Activated CD4-positive, CD25-positive, alpha-beta regulatory T cell treated with anti-CD3 and anti-CD28 coated beads, Interleukin-2, amount 50 U/mL, for 72 hours (primary cell): ENCODE measurements around the gene MAPKBP1.

Experiments used
- DNase-seq: peaks from one replicate; pipeline ENCODE4 v3.0.0; 2021

The MAPKBP1 gene

DNA sequence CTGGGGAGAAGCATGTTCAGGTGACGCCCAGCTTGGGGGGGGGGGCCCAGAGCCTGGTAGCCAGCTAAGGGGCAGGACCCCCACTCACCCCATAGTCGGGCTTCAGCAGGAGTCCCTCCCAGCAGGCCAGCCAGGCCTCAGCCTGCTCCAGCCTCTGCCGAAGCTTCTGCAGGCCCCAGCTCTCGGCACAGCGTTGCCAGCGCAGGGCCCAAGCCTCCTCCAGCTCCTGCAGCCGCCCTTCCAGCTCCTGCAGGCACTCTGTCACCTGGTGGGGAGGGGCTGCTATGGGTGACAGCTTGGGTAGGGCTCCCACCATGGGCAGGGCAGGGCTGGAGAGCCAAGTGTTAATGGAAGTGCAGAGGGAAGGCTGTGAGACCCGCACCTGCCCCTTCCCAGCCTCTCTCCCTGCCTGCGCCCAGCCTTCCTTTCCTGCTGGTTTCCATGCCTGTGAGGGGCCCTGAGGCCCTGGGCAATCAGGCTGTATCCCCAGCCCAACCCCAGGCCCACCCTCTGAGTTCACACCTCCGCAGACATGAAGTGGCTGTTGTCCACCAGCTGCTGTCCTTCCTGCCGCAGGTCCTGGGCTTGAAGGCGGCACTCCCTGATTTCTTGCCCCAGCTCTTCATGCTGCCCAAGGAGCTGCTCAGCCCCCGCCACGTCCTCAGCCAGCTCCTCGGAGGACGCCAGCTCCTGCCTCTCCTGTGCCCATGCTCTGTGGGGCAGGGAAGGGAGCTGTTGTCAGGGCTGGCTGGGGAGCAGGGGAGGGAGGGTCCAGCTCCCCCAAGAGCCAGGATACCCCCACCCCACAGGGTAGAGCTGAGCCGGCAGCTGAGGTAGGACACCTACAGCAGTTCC lies 78.7 kb downstream of the MAPKBP1 start:
- no peak for DNase-seq

DNA sequence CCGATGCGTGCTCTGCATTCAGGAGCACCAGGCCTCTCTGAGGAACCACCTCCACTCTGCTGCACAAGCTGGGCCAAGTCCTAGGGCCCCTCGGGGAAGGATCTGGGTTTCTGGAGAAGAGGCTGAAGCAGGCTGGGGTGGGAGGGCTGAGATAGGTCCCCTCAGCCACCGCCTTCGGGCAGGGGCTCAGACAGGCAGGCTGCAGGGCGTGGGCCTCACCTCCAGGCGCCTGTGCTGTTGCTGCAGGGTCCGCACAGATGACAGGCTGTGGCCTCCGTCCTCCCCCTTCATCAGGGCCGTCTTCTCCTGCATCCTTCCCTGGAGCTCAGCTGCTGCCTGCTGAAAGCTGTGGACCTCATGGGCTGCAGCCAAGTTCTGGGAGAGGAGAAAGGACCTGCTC lies 79.5 kb downstream of the MAPKBP1 start:
- DNase-seq = no peak

- no peak for DNase-seq
These were observed 80.2 kb downstream of the MAPKBP1 start for GRCh38 chr15:41854443-41854842.

GRCh38 chr15:41855261-41855961 lies 81.1 kb downstream of the MAPKBP1 start:
- no peak for DNase-seq

- no peak for DNase-seq
These were observed 82.0 kb downstream of the MAPKBP1 start for GRCh38 chr15:41856262-41856661.

- DNase-seq = no peak
These were observed 82.4 kb downstream of the MAPKBP1 start for GRCh38 chr15:41856716-41857115.

DNA sequence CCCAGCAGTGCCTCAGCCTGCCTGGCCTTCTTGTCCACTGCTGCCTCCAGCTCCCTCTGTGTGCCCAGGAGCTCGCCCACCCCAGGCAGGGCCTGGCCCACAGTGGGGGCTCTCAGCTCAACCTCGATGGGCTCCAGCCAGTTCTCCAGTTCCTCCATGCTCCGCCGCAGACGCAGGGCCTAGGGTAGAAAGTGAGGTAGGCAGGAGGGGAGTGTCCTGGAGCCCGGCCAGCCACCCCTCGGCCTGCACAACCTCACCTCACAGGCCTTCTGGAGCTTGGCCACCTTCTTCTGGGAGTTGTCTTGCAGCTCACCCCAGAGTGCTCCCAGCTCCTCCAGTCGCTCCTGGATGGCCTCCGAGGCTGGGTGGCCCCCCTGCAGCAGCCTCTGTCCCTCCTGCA lies 83.0 kb downstream of the MAPKBP1 start:
- no peak for DNase-seq

- no peak for DNase-seq
These were observed 84.5 kb downstream of the MAPKBP1 start for GRCh38 chr15:41858756-41859155.

GRCh38 chr15:41860049-41860828 lies 86.0 kb downstream of the MAPKBP1 start:
- no peak for DNase-seq

DNA sequence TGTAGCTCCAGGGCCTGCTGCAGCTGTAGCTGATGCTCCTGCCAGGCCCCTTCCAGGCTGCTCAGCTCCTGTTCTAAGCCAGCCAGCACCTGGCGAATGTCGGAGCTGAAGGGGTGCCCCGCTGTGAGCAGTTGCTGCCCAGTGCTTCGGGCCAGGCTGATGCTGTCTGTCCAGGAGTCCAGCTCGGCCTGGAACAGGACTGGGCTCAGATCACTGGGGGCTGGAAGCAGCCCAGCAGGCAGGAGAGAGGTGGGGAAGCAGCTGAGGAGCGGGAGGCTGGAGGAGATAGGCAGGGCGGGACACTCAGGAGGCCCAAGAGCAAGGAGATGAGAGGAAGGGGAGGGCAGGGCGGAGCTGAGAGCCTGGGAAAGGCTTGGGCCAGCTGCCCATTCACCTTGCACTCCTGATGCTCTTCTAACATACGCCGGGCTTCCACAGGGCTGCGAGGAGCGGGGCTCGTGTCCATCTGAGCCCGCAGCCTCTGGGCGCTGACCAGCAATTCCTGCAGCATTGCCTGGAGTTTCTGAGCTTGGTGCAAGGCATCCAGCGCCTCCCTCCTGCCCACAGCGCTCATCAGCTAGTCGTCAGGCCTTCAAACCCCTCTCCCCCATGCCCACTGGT lies 87.6 kb downstream of the MAPKBP1 start:
- DNase-seq = no peak

- no peak for DNase-seq
These were observed 88.3 kb downstream of the MAPKBP1 start for GRCh38 chr15:41862515-41863116.

DNA sequence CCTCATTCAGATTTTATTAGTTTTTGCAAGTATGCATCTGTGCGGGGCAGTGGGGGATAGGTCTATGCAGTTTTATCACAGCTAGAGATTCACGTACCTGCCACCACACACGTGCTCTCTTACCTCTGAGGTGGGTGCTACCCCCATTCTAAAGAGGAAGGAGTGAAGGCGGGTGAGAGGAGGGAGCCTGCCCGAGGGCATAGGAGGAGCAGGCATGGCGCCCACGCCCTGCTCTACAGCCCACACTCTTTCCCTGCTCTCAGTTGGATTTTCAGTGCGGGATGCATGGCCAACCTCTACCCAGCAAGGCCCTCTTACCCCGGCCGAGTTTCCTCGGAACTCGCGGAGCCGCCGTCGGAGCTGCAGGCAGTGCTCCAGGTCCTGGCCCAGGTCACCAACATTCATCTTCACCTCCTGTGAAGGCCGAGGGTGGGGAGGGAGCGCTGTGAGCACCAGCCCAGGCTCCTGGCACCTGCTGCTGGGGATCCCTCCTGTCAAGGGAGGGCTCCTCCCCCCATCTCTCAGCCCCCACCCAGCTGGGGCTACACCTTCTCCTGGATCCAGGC lies 91.3 kb downstream of the MAPKBP1 start:
- DNase-seq = no peak

- DNase-seq = no peak
These were observed 92.0 kb downstream of the MAPKBP1 start for GRCh38 chr15:41866263-41866703.

GRCh38 chr15:41866872-41867579 lies 92.7 kb downstream of the MAPKBP1 start:
- DNase-seq = no peak

DNA sequence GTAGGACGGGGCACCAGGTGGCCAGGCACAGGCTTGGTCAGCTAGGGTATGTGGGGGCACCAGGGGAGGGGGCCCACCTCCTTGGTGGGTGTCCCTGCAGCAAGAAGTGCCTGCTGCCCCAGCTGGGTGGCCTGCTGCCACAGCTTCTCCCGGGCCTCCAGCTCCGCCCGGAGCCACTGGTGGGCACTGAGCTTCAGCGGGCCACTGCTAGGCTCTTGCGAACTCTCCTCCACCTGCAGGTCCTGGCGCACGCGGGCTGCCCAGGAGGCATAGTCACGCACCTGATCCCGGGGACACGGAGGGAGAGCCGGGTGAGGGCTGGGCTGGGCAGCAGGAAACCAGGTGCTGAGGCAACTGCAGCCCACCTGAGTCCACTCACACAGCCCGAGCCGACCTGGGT lies 94.0 kb downstream of the MAPKBP1 start:
- no peak for DNase-seq

GRCh38 chr15:41869770-41870688 lies 95.7 kb downstream of the MAPKBP1 start:
- DNase-seq = no peak

DNA sequence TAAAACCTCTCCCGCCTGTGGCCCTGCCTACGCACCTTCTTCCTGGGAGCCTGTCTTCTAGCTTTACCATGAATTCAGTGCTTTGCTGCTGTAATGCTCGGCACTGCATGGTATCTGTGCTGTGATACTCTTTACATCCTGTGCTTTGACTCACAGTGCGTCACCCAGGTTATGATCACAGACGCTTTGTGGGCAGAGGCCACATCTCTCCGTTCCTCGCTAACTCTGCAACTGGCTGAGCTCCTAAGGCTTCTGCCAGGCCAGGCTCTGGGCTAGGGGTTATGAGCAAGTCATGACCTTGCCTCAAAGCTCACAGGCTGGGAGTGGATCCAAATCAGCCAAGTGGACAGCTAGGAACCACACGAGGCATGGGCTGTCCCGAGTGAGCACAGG lies 96.4 kb downstream of the MAPKBP1 start:
- DNase-seq = no peak

DNA sequence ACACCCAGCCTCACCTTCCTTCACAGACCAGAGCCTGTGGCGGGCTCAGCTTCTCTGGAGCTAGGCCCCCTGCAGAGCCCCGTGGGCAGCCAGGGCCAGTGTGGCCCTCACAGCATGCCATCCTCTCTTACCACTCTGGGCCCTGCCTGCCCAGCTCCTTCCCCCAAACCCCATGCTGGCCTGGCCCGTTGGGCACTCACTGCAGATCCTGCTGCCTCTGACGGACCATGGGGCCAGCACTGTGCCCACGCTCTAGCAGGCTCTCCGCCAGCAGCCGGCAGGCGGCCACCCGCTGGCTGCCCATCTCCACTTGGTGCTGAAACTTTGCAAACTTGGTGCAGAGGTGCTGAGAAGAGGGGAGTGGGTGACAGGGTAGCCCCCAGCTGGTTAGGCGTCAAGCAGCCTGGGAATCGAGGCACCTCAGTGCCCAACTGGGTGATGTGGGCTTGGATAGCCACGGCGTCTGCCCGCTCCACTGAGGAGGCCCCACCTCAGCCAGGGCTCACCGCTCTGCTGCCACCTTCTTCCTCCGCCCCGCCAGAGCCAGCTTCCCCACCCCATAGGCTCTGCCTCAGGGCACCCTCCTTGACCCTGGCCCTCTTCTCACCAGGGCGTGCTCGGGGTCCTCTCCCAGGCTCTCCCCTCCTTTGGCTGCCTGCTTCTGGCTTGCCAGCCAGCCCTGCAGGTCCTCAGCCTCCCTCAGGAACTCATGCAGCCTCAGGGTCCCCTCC lies 97.1 kb downstream of the MAPKBP1 start:
- no peak for DNase-seq

- no peak for DNase-seq
These were observed 98.0 kb downstream of the MAPKBP1 start for GRCh38 chr15:41872166-41872747.
